Stimulated activated CD4-positive, alpha-beta T cell treated with anti-CD3 and anti-CD28 coated beads, Interleukin-15, amount 100 ng/mL, for 48 hours (primary cell): ENCODE results near the gene ASTL.

Source experiments
- DNase-seq, 2 donors: peaks; one replicate each; pipeline ENCODE4 v3.0.0-alpha.2; 2020; ENCODE audit warnings: low read depth in 2 of 2

The ASTL gene

DNA sequence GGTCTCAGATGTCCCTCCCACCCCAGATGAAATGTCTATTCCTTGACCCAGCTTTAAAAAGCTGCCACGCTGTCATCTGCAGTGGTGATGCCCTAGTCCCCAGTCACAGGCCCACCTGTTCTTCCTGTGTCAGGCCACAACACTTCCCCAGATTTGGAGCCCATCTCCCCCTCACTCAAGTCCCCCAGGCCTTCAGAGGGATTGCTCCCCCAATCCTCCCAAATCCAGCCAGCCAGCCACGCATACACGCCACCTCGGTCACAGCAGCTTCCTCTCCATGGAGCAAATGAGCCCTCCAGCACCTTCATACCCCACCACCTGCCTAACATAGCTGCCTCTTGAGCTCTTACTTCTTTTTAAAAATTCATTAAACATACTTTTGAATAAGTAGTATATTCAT lies 7.8 kb downstream of the ASTL start:
- DNase-seq = no peak

- no peak for DNase-seq
Observed at GRCh38 chr2:96129528-96130120, 8.7 kb downstream of the ASTL start.

DNA sequence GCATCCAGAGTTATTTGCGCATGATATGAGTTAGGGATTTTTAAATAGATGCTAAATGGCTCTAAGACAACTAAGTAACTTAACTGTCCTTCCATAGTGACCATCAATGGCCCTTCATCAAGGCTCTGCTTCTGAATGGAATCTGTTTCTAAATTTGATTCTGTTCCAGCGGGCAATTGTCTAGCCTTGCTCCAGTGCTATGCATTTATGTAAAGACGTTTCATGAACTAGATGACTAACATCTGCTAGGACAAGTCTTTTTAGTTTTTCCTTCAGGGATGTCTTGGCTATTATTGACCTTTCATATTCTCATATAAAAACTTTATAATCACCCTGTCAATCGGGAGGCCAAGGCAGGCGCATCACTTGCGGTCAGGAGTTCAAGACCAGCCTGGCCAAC lies 9.8 kb downstream of the ASTL start:
- no peak for DNase-seq

GRCh38 chr2:96124406-96125265 lies 13.7 kb downstream of the ASTL start:
- no peak for DNase-seq

- no peak for DNase-seq
Observed at GRCh38 chr2:96123936-96124335, 14.4 kb downstream of the ASTL start.

- DNase-seq = no peak
Observed at GRCh38 chr2:96123290-96123689, 15.0 kb downstream of the ASTL start.

- DNase-seq = no peak
Observed at GRCh38 chr2:96122391-96122790, 15.9 kb downstream of the ASTL start.

DNA sequence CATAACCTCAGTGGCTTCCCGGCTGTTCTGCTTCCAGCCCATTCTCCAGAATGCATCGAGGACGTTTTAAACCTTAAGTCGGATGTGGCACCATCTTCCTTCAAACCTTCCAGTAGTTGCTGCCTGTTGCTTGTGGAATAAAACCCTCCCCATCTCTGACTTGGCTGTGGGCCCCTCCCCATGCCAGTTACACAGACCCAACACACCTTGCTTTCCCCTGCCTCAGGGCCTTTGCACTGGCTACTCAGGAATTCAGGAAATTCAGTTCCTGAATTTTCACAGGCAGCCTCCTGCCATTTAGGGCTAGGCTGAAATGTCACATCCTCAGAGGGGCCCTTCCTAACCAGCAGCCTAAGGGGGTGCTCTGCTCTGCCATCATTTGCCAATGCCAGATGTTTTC lies 16.9 kb downstream of the ASTL start:
- DNase-seq = no peak

DNA sequence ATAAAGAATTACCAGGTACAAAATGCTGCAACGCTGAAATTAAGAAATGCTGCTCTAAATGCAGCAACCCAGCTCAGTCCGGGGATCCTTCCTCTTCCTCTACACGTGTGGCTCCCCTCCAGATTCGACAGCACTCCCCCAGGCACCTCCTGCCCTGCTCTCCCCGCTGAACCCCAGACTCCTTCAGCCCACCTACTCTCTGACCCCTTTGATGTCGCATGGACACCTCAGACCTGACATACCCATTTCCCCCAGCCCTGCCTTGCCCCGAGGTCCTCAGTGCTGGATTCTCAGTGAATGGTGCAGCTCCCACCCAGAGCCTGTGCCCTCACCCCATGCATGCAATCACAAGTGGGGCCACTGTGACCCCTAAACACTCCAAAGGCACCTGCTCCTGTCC lies 17.3 kb downstream of the ASTL start:
- DNase-seq = no peak

- DNase-seq = no peak
Observed at GRCh38 chr2:96120091-96120720, 18.1 kb downstream of the ASTL start.

- DNase-seq = no peak
Observed at GRCh38 chr2:96119389-96119751, 18.9 kb downstream of the ASTL start.

- DNase-seq = no peak
Observed at GRCh38 chr2:96118698-96119388, 19.5 kb downstream of the ASTL start.

GRCh38 chr2:96117701-96118588 lies 20.4 kb downstream of the ASTL start:
- DNase-seq = no peak

GRCh38 chr2:96116879-96117533 lies 21.3 kb downstream of the ASTL start:
- peak in 1 of 2 donors; percentile 56 for DNase-seq

- DNase-seq = peak; percentile 48 to 67
Observed at GRCh38 chr2:96116424-96116878, 21.9 kb downstream of the ASTL start, which contains the start of gene ADRA2B. TSS of gene ADRA2B (minus strand) at chr2:96116571. CDS start at chr2:96116149, 422 bp downstream.

DNA sequence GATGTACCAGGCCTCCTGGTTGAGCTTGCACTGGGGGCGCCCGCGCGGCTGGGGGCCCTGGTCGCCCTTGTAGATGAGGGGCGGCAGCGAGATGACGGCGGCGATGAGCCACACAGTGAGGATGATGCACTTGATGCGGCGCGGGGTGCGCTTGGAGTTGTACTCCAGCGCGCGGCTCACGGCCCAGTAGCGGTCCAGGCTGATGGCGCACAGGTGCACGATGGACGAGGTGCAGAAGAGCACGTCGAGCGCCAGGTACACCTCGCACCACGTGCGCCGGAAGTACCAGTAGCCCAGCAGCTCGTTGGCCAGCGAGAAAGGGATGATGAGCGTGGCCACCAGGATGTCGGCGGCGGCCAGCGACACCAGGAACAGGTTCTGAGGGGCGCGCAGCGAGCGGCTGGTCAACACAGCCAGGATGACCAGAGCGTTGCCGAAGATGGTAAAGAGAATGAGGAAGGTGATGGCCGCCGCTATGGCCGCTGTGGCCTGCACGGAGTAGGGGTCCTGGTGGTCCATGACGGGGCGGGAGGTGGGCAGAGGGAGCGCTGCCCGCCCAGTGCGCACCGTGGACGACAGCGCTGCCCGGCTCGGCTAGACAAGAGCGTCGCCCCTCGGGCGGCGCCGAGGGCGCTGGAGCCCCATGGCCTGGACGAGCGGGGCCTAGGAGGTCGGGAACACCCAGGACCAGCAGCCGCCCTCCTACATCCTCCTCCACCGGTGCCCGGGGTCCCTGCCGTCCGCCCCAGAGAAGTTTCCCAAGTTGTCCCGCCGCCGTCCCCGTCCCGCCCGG lies 22.5 kb downstream of the ASTL start:
- no peak for DNase-seq

DNA sequence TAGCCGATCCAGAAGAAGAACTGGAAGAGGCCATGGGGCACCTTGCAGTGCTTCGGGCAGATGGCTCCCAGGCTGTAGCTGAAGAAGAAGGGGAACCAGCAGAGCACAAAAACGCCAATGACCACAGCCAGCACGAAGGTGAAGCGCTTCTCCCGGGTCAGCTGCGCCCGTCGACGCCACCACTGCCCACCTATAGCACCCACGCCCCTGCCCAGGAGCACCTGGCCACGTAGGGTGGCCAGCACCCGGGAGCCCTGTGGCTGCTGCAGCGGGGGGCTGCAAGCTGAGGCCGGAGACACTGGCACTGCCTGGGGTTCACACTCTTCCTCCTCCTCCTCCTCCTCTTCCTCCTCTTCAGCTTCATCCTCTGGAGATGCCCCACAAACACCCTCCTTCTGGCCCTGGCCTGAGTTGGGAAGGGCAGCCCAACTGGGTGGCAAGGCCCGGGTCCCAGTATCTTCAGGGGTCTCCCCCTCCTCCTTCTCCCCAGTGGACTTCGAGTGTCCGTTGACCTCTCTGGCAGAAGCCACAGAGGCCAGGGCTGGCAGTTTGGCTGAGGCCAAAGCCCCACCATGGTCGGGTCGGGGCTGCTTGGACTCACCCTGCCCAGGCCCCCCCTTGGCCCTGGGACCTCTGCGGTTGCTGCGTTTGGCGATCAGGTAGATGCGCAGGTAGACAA lies 23.3 kb downstream of the ASTL start:
- DNase-seq = no peak

GRCh38 chr2:96114546-96114902 lies 23.8 kb downstream of the ASTL start:
- DNase-seq = no peak

GRCh38 chr2:96113951-96114350 lies 24.4 kb downstream of the ASTL start:
- no peak for DNase-seq

DNA sequence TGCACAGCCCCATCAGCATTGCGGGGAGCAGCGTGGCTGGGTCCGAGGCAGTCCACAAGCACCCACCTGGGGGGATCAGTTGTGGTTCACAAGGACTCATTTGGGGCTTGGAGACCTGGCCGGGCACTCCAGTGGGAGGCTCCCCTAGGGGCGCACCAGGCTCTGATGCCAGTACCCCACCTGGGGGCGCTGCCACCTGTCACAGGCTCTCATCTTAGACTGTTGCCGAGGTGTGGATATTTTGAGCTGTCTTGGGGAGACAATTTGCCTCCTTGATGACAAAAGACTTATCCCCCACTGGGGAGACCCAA lies 25.0 kb downstream of the ASTL start:
- no peak for DNase-seq
